SH-SY5Y (cell line): ENCODE results near the gene PTPRM.

Experiments
- GATA2 ChIP-seq: IDR thresholded peaks from 2 replicates; pipeline ENCODE4 v1.6.1; 2011; ENCODE audit warnings: mild to moderate bottlenecking, low read depth, low read length
- GATA3 ChIP-seq: IDR thresholded peaks from 2 replicates; pipeline ENCODE4 v1.6.1; 2011; ENCODE audit warnings: low read depth, mild to moderate bottlenecking, low read length, moderate library complexity

GRCh38 chr18:8034674-8035073 lies 467.6 kb downstream of the PTPRM start:
- TF ChIP-seq GATA3 (no peak), GATA2 (no peak)
